Bronchial epithelial cell (primary cell): ENCODE measurements around the gene TEX10. TPM values are rescaled to one million over a fixed set of nuclear protein-coding genes. Genes with fewer than 3 reads are reported as not detected.

ENCODE experiments used
- DNase-seq: peaks from one replicate; pipeline ENCODE4 v3.0.0-alpha.2; 2010; ENCODE audit warnings: low read depth
- FAIRE-seq: peaks from 2 replicates; lab custom pipeline; 2011; peaks lifted over from hg19 to GRCh38; lab: Jason Lieb, UNC
- H3K27me3 ChIP-seq: 2 replicates; pipeline ENCODE4 v1.5.1; 2011; ENCODE audit warnings: low read length; ENCODE audit not compliant: control insufficient read depth, insufficient read depth
- H3K36me3 ChIP-seq: 2 replicates; pipeline ENCODE4 v1.5.1; 2011; ENCODE audit warnings: low read length; ENCODE audit not compliant: control insufficient read depth, insufficient read depth
- H3K4me3 ChIP-seq: 2 replicates; pipeline ENCODE4 v1.5.1; 2011; ENCODE audit warnings: mild to moderate bottlenecking, low read depth, low read length, control low read depth
- total RNA-seq: library from RNA; depleted of rRNA; stranded (reverse); fragments of >200 nt; gene quantifications from 2 replicates; pipeline ENCODE4 v1.2.1, GENCODE V29; 2014
- TF ChIP-seq, protein P1 (sequence below): IDR thresholded peaks from 2 replicates; pipeline ENCODE4 v1.5.1; 2011; ENCODE audit warnings: mild to moderate bottlenecking, moderate library complexity, low read length, control low read depth, inconsistent platforms; ENCODE audit not compliant: insufficient read depth, severe bottlenecking

TEX10 gene
- total RNA-seq, 1 donor from 2014 or later: 30.0 TPM

DNA sequence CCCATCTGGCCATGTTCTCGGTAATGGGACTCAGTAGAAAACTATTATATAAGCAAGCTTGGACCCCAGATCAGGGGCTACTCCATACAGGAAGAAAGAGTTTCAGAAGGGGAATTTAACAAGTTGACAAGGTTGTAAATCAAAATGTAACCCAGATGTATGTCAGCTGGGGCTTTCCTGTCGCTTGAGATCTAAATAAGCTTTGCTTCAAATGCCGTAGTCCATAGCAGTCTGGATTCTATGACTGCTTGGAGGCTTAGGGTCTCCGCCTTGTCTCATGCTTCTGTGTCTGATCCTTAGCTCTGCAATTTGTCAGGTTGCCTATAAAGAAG is 70.4 kb downstream of the TEX10 start:
- TF ChIP-seq, protein P1, sequence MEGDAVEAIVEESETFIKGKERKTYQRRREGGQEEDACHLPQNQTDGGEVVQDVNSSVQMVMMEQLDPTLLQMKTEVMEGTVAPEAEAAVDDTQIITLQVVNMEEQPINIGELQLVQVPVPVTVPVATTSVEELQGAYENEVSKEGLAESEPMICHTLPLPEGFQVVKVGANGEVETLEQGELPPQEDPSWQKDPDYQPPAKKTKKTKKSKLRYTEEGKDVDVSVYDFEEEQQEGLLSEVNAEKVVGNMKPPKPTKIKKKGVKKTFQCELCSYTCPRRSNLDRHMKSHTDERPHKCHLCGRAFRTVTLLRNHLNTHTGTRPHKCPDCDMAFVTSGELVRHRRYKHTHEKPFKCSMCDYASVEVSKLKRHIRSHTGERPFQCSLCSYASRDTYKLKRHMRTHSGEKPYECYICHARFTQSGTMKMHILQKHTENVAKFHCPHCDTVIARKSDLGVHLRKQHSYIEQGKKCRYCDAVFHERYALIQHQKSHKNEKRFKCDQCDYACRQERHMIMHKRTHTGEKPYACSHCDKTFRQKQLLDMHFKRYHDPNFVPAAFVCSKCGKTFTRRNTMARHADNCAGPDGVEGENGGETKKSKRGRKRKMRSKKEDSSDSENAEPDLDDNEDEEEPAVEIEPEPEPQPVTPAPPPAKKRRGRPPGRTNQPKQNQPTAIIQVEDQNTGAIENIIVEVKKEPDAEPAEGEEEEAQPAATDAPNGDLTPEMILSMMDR: no peak
- Histone ChIP-seq H3K4me3 (no peak overlapping the region), H3K27me3 (no peaks in the 10 kb centered on the region), H3K36me3 (peaks cover 3% of the 10 kb centered on the region)
- FAIRE-seq: no peak
- no peak for DNase-seq

DNA sequence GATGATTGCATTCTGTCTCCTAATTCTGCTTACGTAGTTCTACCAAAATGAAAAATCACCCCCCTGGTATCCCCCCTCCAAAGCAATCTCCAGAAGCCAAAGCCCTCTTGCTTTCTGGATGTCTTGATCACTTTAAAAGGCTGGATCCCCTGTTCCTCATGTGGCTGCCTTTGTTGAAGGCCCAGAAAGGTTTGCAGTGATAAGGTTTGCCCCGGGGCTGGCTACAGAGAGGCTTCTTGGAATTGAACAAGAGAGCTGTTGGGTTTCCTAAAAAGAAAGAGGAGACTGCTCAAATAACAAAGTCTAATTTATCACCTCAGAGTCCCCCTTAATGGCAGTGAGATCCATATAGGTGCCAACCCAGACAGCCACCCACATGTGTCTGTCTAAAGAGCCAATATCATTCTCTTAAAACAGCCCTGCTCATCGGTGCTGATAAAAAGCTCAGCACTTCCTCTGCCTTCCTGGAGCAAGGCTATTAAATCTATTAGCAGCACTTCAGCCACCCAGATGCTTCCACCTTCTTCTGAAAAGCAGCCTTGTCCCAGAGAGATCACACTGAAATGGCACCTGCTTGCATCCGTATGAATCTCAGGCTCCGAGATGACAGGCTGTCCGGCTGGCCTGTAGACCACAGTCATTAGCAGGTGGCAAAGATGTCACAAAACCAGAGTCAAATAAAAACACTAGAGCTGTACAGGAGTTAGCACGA is 70.9 kb downstream of the TEX10 start:
- H3K4me3 ChIP-seq: no peak overlapping the region
- FAIRE-seq (no peak), DNase-seq (no peak)
- H3K27me3 ChIP-seq: no peaks in the 10 kb centered on the region
- peaks cover 3% of the 10 kb centered on the region for H3K36me3 ChIP-seq
- TF ChIP-seq, protein P1: no peak

- TF ChIP-seq, protein P1: no peak
- Histone ChIP-seq H3K27me3 (no peaks in the 10 kb centered on the region), H3K36me3 (peaks cover 3% of the 10 kb centered on the region), H3K4me3 (no peak overlapping the region)
- FAIRE-seq (no peak), DNase-seq (no peak)
These were observed 71.7 kb downstream of the TEX10 start for GRCh38 chr9:100281066-100281465.

DNA sequence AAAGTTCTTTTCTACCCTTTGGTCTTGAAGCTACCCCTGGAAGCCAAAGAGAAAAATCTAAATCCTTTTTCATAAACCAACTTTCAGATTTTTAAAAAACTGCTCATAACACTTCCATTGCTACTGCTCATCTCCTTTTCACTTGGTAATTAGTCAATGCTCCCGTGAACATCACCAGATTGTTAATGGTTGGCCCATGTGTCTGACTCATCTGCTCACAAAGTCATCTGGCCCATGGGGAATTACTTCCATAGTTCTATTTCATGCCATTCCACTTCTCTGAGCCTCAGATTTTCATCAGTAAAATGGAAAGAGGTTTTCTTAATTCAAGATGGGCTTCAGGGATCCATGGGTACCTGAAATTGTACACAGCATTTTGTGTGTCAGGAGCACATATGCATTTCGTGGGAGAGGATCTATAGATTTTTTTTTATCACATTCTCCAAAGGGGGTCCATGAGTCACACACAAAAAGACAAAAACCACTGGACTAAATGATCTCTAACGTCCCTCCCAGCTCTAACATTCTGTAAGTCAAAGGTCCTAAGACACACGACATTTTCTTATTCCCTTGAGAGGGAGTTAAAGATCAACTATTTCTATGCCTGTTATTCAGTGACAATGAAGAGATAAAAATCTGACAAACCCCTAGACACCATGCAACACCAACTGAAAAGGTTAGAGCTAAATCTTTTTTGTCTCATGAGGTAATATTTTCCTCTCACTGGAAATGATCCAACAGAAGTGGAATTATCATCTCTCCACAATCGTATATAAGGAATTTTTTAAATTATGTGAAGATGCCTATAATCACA is 75.4 kb downstream of the TEX10 start:
- TF ChIP-seq, protein P1: no peak

DNA sequence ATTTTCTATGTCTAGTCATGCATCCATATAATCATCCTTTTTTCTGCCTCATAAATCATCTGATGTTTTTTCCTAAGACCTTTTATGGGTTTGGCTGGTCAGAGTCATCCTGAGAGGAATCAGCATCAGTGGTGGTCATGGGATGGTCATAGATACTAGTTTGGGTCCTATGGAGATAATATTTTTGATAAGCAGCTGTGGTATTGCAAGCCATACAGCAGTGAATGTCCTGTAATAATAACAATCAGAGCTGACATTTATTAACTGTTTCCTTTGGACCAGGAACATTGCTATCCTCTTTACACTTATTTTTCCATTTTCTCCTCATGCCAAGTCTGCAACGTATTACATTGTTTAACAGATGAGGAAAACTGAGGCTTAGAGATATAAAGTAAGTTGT is 83.1 kb downstream of the TEX10 start:
- DNase-seq: no peak
- H3K4me3 ChIP-seq: no peak overlapping the region
- no peak for FAIRE-seq
- TF ChIP-seq, protein P1: no peak
- H3K27me3 ChIP-seq: no peaks in the 10 kb centered on the region
- peaks cover 2% of the 10 kb centered on the region for H3K36me3 ChIP-seq

More for the DNA sequence above, 75.4 kb downstream of the TEX10 start:
- Histone ChIP-seq H3K4me3 (no peak overlapping the region), H3K36me3 (no peaks in the 10 kb centered on the region), H3K27me3 (no peaks in the 10 kb centered on the region)
- DNase-seq (peak; percentile 8), FAIRE-seq (no peak)
